Hepatocyte (in vitro differentiated cells): ENCODE results near the gene SLAMF1. TPM values are rescaled to one million over a fixed set of nuclear protein-coding genes. Genes with fewer than 3 reads are reported as not detected.

Experiments used
- DNase-seq: peaks from one replicate; pipeline ENCODE4 v3.0.0-alpha.2; 2016; ENCODE audit warnings: low spot score
- H2AFZ ChIP-seq: fragments of 200-600 bp; sonication (generic); 2 replicates; pipeline ENCODE4 v1.6.0; 2016; ENCODE audit warnings: antibody characterized with exemption, mild to moderate bottlenecking
- H3K27ac ChIP-seq: fragments of 200-600 bp; sonication (generic); 2 replicates; pipeline ENCODE4 v1.5.1; 2016; ENCODE audit warnings: mild to moderate bottlenecking
- H3K27me3 ChIP-seq: fragments of 200-600 bp; sonication (generic); 2 replicates; pipeline ENCODE4 v1.6.1; 2016
- H3K36me3 ChIP-seq: fragments of 200-600 bp; sonication (generic); replicated peaks from 2 replicates; pipeline ENCODE4 v1.5.1; 2016; ENCODE audit warnings: low read depth; ENCODE audit not compliant: insufficient read depth
- H3K4me1 ChIP-seq: fragments of 200-600 bp; sonication (generic); 2 replicates; pipeline ENCODE4 v1.5.1; 2016; ENCODE audit warnings: mild to moderate bottlenecking, moderate library complexity; ENCODE audit not compliant: insufficient read depth
- H3K4me2 ChIP-seq: fragments of 200-600 bp; sonication (generic); 2 replicates; pipeline ENCODE4 v1.6.0; 2016
- H3K4me3 ChIP-seq: fragments of 200-600 bp; sonication (generic); 2 replicates; pipeline ENCODE4 v1.5.1; 2016; ENCODE audit warnings: mild to moderate bottlenecking
- H3K79me2 ChIP-seq: fragments of 200-600 bp; sonication (generic); 2 replicates; pipeline ENCODE4 v1.6.0; 2017; ENCODE audit warnings: mild to moderate bottlenecking
- H3K9me2 ChIP-seq: fragments of 200-600 bp; sonication (generic); replicated peaks from 2 replicates; pipeline ENCODE4 v1.6.0; 2017; ENCODE audit warnings: mild to moderate bottlenecking; ENCODE audit not compliant: insufficient read depth
- H3K9me3 ChIP-seq: fragments of 200-600 bp; sonication (generic); 2 replicates; pipeline ENCODE4 v1.5.1; 2016; ENCODE audit warnings: low read depth, mild to moderate bottlenecking
- H4K20me1 ChIP-seq: fragments of 200-600 bp; sonication (generic); 2 replicates; pipeline ENCODE4 v1.6.0; 2016; ENCODE audit warnings: mild to moderate bottlenecking; ENCODE audit not compliant: insufficient read depth, poor library complexity, severe bottlenecking
- EZH2 ChIP-seq: fragments of 200-600 bp; sonication (generic); IDR thresholded peaks from 2 replicates; pipeline ENCODE4 v1.6.1; 2016; ENCODE audit warnings: antibody characterized with exemption, mild to moderate bottlenecking, borderline replicate concordance
- EZH2phosphoT487 ChIP-seq: fragments of 200-600 bp; sonication (generic); IDR thresholded peaks from one replicate; pipeline ENCODE4 v1.6.1; 2018; ENCODE audit warnings: antibody characterized with exemption, mild to moderate bottlenecking, low read depth, moderate library complexity; ENCODE audit not compliant: unreplicated experiment, severe bottlenecking
- WGBS: methylation state at CpG from one replicate; pipeline ENCODE4 v1.1.6; 2016; ENCODE audit warnings: low lambda C conversion rate; ENCODE audit errors: missing lambda C conversion rate; 5-methylcytosine and 5-hydroxymethylcytosine counted together
- polyA plus RNA-seq: library from polyadenylated mRNA; unstranded; fragments of >200 nt; fragmentation: Nextera tagmentation; extraction: Ambion mirVana; gene quantifications from 2 replicates; pipeline ENCODE4 v1.2.1, GENCODE V29; 2016
- total RNA-seq: library from RNA; depleted of rRNA; stranded (reverse); fragments of >200 nt; gene quantifications from 2 replicates; pipeline ENCODE4 v1.2.3, GENCODE V29; 2014
- TF ChIP-seq, protein P1 (sequence below): fragments of 200-600 bp; sonication (generic); IDR thresholded peaks from 2 replicates; pipeline ENCODE4 v1.5.1; 2016; ENCODE audit warnings: antibody characterized with exemption, mild to moderate bottlenecking; ENCODE audit not compliant: poor library complexity

Gene SLAMF1
- total and polyA plus RNA-seq, 2 experiments from 2014 or later: 1.2 to 2.1 TPM

DNA sequence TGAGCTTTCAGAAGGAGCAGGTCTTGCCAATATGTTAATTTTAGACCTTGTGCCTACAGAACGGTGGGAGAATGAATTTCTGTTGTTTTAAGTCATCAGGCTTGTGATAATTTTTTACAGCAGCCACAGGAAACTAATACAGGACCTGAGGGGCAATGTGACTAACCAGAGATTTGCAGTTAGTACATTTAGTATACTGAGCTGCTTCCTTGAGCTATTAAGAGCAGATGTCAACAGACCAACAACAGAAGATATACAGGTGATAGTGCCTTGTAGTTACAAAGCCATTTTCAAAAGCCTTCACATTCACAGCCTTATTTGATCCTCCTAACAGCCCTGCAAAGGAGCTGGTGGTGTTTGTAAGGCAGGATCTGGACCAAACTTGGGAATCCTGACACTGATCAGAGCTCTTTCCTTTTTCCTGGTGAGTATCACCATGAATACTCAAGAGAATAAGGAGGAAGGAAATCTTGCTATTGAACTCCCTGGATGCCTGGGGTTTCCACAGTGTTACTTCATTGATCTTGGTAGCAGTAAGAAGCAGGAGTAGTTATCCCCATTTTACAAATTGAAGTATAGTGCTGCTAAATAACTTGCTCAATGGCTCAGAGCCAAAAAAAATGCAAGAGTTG, 4.7 kb upstream of the SLAMF1 start:
- H3K79me2 ChIP-seq: no peaks in the 10 kb centered on the region
- H3K27ac ChIP-seq: peak overlapping the region; percentile 85
- H3K4me3 ChIP-seq: no peak overlapping the region
- peaks cover 41% of the 10 kb centered on the region for H3K4me1 ChIP-seq
- H3K36me3 ChIP-seq: no peaks in the 10 kb centered on the region
- WGBS: 7% methylated on average over 1 of the region's 1 CpG
- no peaks in the 10 kb centered on the region for H3K9me2 ChIP-seq
- no peak overlapping the region for H3K4me2 ChIP-seq
- DNase-seq: no peak
- TF ChIP-seq EZH2 (no peak), EZH2phosphoT487 (no peak)
- TF ChIP-seq, protein P1, sequence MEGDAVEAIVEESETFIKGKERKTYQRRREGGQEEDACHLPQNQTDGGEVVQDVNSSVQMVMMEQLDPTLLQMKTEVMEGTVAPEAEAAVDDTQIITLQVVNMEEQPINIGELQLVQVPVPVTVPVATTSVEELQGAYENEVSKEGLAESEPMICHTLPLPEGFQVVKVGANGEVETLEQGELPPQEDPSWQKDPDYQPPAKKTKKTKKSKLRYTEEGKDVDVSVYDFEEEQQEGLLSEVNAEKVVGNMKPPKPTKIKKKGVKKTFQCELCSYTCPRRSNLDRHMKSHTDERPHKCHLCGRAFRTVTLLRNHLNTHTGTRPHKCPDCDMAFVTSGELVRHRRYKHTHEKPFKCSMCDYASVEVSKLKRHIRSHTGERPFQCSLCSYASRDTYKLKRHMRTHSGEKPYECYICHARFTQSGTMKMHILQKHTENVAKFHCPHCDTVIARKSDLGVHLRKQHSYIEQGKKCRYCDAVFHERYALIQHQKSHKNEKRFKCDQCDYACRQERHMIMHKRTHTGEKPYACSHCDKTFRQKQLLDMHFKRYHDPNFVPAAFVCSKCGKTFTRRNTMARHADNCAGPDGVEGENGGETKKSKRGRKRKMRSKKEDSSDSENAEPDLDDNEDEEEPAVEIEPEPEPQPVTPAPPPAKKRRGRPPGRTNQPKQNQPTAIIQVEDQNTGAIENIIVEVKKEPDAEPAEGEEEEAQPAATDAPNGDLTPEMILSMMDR: no peak
- H2AFZ ChIP-seq: no peak overlapping the region
- H3K9me3 ChIP-seq: no peaks in the 10 kb centered on the region
- no peaks in the 10 kb centered on the region for H4K20me1 ChIP-seq
- no peaks in the 10 kb centered on the region for H3K27me3 ChIP-seq

DNA sequence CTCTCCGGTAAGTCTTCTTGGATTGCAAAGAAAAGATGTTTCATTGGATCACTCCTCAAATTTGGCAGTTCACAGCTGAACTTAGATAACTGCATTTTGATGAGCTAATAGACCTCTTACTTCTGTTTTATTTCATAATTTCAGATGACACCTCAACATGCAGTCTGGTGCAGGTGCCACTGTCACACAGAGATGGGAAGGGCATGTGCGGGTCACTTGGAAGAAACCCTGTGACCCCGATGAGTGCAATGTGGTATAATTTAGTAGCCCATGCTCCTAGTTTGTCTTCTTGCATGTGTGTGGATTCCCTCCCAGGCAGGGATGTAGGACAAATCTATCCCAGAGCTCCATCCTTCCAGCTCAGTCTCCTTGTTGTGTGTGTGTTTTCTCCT, 481 bp upstream of the SLAMF1 start:
- H3K27ac ChIP-seq: peak overlapping the region; percentile 80
- no peaks in the 10 kb centered on the region for H3K27me3 ChIP-seq
- H3K36me3 ChIP-seq: no peaks in the 10 kb centered on the region
- no peaks in the 10 kb centered on the region for H3K9me3 ChIP-seq
- TF ChIP-seq EZH2phosphoT487 (no peak), EZH2 (no peak)
- TF ChIP-seq, protein P1: no peak
- H4K20me1 ChIP-seq: no peaks in the 10 kb centered on the region
- 89% methylated on average over 3 of the region's 3 CpGs for WGBS
- no peak overlapping the region for H2AFZ ChIP-seq
- no peaks in the 10 kb centered on the region for H3K79me2 ChIP-seq
- H3K4me1 ChIP-seq: peaks cover 43% of the 10 kb centered on the region
- H3K4me2 ChIP-seq: no peak overlapping the region
- no peaks in the 10 kb centered on the region for H3K9me2 ChIP-seq
- DNase-seq: no peak
- H3K4me3 ChIP-seq: no peak overlapping the region

DNA sequence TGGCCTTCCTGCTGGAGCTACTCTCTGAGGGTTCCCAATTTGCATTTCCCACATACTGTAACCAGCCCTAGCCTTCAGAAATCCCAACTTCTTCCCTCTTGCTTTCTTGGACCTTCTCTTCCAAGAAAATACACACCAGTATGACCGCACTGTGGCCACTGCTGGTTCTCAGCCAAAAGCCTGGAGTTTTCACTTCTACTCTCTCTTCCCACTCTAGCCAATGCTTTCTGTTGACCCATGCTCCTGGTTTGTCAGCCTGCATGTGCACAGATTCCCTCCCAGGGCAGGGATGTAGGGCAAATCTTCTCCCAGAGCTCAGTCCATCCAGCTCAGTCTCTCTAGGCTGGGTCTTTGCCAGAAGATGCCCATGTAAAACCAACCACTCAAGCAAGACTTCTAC, 664 bp downstream of the SLAMF1 start:
- no peaks in the 10 kb centered on the region for H4K20me1 ChIP-seq
- H3K4me1 ChIP-seq: peaks cover 32% of the 10 kb centered on the region
- no peak for DNase-seq
- no peaks in the 10 kb centered on the region for H3K36me3 ChIP-seq
- no peaks in the 10 kb centered on the region for H3K27me3 ChIP-seq
- 100% methylated on average over 1 of the region's 1 CpG for WGBS
- no peak overlapping the region for H2AFZ ChIP-seq
- no peaks in the 10 kb centered on the region for H3K79me2 ChIP-seq
- no peak overlapping the region for H3K4me3 ChIP-seq
- peak overlapping the region; percentile 80 for H3K27ac ChIP-seq
- peak overlapping the region; percentile 21 for H3K4me2 ChIP-seq
- TF ChIP-seq EZH2 (no peak), EZH2phosphoT487 (no peak)
- TF ChIP-seq, protein P1: no peak
- no peaks in the 10 kb centered on the region for H3K9me3 ChIP-seq
- H3K9me2 ChIP-seq: no peaks in the 10 kb centered on the region
